HG03045 (cell line): ENCODE results near the gene MAP2K3.
"Not testable (repeated sequence)": the region's sequence is repeated elsewhere in the genome, so short reads cannot be mapped to it uniquely, and the experiment has no call there.

Experiments
- ATAC-seq: cut with Tn5 transposase; IDR thresholded peaks from one replicate; pipeline ENCODE4 v1.9.1; 2021; ENCODE audit warnings: mild to moderate bottlenecking, moderate library complexity; ENCODE audit not compliant: unreplicated experiment

Gene MAP2K3

GRCh38 chr17:21324741-21325140 is 40.2 kb downstream of the MAP2K3 start:
- not testable (repeated sequence) for ATAC-seq

DNA sequence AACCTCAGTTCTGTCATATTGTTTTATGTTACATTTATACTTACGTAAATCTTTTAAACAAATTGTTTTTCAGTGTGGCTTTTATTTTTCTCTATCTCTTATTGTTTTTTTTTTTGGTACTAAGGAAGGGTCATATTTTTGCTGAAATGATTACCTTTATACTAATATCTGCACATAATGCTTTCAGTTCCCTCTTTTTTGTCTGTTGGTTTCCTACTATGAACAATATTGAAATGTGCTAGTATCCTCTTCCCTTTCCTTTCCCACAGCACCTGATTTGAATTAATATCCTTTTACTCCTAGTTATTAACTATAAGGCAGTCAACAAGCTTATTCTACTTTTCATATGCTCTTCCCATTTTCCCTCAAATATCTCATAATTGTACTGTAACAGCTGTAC is 43.4 kb downstream of the MAP2K3 start:
- not testable (repeated sequence) for ATAC-seq

GRCh38 chr17:21328778-21329177 is 44.3 kb downstream of the MAP2K3 start:
- ATAC-seq: not testable (repeated sequence)

GRCh38 chr17:21330436-21331160 is 46.1 kb downstream of the MAP2K3 start:
- no peak for ATAC-seq

DNA sequence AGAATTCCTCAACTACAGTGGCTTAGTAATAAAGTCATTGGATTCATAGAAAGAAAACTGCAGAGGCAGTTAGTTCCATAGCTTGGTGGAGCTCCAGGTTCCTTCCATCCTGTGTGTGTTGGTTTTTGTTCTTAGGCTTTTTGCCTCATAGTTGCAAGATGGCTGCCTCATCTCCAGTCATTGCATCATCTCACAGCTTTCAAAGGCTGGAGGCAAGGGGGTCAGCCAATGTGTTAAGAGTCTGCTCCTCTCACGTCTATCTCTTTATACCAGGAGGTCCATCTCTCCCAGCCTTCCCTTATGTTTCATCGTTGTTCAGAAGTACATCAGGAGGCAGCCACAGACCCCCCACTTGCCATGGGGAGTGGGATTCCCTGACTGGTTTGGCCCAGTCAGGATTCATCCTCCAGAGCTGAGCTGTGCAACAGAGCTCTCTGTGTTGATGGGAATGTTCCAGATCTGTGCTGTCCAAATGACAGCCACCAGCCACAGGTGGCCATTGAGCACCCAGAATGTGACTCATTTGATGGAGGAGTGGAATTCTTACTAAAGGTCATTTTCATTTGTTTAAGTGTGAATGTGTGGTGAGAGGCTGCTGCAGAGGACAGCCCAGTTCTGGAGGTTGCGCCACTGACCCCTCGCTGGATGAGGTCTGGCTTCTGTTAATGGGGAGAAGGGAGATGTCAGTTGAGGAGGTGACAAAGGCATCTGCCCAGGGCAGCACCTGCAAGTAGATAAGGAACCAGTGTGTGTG is 52.2 kb downstream of the MAP2K3 start:
- not testable (repeated sequence) for ATAC-seq

- ATAC-seq: not testable (repeated sequence)
These were observed 53.6 kb downstream of the MAP2K3 start for GRCh38 chr17:21337981-21338625.

- no peak for ATAC-seq
These were observed 54.5 kb downstream of the MAP2K3 start for GRCh38 chr17:21339011-21339410.

GRCh38 chr17:21339571-21339970 is 55.1 kb downstream of the MAP2K3 start:
- ATAC-seq: not testable (repeated sequence)

DNA sequence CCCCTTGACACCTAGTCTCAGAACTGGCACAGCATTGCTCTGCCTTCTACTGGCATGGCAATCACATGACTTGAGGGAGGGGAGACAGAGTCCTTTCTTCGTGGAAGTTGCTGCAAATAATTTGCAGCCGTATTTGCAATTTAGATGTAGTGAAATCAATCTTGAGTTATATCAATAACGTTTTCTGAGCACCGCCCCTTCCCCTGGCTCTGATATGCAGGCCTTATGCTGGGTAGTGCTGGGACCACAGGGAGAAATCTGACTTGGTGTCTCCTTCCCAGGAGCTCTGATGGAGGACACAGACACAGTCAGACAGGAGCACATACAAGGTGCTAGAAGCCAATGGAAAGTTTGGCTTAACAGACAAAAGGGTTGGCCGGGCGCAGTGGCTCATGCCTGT is 55.9 kb downstream of the MAP2K3 start:
- ATAC-seq: not testable (repeated sequence)

DNA sequence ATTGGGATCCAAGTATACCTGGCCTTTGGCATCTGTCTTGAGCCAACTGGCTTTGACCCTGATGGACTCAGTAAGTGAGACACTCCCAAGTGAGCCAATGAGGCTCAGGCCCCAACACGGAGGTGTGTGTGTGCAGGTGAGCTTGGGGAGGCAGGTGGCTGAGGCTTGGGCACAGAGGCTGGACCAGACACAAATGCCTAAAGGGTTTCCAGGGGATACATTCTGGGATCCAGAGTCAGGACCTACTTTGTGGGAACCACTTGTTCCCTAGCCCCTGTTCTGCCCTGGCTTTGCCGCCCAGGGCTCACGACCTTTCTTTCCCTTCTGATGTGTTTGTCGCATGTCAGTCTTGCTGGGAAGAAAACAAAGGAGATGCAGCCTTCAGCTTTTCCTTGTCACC is 56.8 kb downstream of the MAP2K3 start:
- not testable (repeated sequence) for ATAC-seq

GRCh38 chr17:21341925-21342540 is 57.5 kb downstream of the MAP2K3 start:
- not testable (repeated sequence) for ATAC-seq

DNA sequence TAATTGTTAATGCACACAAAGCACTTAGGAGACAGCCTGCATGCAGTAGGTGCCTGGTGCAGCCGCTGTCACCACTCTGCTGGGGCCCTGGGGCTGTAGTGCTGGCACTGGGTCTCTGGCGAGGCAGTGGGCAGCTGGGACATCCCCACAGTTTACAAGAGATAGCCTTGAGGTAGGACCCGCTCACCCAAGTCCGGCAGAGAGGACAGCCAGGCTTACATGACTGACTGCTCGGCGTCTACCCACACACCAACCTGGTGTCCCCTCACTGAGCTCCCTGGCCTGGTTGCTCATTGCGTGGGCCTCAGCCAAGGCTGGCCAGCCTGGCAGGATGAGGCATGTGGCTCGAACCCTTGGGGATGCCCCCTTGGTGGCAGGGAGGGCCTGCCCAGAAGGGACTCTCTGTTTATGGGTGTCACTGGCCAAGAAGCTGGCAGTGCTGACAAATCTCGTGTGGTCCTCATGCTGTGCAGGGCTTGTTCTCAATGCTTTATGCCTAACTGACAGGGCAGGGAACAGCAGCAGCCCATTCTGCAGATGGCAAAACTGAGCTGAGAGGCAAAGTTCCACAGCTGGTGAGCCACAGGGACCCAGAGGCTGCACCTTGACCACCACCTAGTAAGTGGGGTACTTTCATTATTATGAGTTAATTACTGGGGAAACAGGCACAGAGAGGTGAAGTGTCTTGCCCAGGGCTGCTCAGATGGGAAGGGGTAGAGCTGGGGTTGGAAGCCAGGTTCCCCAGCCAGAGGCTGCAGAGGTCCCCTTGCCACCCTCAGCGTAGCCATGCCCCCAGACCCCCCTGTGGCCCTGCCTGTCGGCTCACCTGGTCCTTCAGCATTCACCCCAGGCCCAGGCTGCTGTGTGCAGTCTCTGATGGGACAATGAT is 58.8 kb downstream of the MAP2K3 start:
- ATAC-seq: not testable (repeated sequence)

DNA sequence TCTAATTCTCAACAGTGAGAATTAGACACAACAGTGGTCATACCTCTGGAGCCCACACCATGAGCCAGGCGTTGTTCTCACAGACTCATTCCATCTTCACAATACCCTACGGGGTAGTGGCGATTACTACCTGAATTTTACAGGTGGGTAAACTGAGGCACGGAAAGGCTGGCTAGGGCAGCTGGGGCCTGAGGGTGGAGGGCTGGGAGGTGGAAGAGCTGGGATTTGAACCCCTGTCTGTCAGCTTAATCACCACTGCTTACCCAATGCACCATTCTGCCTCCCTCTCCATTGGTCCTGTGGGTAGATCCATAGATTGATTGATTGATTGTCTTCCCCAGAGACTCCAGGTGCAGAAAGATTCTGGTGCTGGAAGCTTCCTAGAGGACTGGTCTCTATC is 60.3 kb downstream of the MAP2K3 start:
- ATAC-seq: not testable (repeated sequence)

GRCh38 chr17:21345236-21345635 is 60.7 kb downstream of the MAP2K3 start:
- no peak for ATAC-seq

GRCh38 chr17:21346107-21346506 is 61.6 kb downstream of the MAP2K3 start:
- not testable (repeated sequence) for ATAC-seq

GRCh38 chr17:21346651-21347250 is 62.2 kb downstream of the MAP2K3 start:
- ATAC-seq: not testable (repeated sequence)

- not testable (repeated sequence) for ATAC-seq
These were observed 63.1 kb downstream of the MAP2K3 start for GRCh38 chr17:21347660-21348059.

- not testable (repeated sequence) for ATAC-seq
These were observed 63.8 kb downstream of the MAP2K3 start for GRCh38 chr17:21348081-21348925.

DNA sequence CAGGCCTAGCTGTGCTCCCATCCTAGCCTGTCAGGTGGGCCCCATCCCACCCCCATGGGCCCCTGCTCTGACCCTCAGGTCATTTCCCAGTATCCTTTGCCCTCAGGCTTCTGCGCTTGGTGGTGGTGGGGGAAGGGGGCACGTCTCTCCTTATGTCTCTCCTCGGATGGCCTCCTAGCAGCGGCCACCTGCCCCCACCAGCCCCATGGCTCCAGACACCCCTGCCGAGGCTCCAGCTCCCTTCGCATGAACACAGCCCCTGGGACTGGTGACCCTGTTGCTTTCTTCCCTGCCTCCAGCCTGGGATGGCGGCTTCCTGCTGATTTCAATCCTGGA is 64.4 kb downstream of the MAP2K3 start:
- not testable (repeated sequence) for ATAC-seq
